ENCODE measurements around the gene AGPAT4.

DNA sequence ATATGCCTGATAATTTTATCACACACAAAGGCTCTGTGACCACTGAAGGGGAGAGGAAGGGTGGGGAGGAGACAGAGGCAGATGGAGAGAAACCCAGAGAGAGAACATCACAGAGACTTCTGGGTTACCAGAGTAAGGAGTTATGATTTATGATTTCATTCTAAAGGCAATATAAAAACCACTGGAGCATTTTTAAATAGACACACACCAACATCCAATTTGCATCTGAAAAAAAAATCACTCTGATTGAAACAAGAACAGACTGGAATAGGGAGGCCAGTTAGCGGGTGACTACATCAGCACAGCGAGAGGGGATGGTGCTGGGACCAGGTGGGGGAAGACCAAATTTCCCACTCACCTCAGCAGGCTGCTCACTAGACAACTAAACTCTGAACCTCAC, 104.8 kb downstream of the AGPAT4 start:
- TF ChIP-seq EZH2 (optimal IDR thresholded peaks at IDR 0.05; ENCODE audit: low read depth, low read length) = no peak
- TF ChIP-seq, protein P1, sequence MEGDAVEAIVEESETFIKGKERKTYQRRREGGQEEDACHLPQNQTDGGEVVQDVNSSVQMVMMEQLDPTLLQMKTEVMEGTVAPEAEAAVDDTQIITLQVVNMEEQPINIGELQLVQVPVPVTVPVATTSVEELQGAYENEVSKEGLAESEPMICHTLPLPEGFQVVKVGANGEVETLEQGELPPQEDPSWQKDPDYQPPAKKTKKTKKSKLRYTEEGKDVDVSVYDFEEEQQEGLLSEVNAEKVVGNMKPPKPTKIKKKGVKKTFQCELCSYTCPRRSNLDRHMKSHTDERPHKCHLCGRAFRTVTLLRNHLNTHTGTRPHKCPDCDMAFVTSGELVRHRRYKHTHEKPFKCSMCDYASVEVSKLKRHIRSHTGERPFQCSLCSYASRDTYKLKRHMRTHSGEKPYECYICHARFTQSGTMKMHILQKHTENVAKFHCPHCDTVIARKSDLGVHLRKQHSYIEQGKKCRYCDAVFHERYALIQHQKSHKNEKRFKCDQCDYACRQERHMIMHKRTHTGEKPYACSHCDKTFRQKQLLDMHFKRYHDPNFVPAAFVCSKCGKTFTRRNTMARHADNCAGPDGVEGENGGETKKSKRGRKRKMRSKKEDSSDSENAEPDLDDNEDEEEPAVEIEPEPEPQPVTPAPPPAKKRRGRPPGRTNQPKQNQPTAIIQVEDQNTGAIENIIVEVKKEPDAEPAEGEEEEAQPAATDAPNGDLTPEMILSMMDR (IDR thresholded peaks at IDR 0.05; ENCODE audit: low read length) = no peak
- no peak for TF ChIP-seq EZH2phosphoT487 (IDR thresholded peaks at IDR 0.05; ENCODE audit: low read length)
